CD4-positive, alpha-beta T cell treated with Interferon gamma for 1 hour (primary cell): ENCODE data around the gene GFY.

Source experiments
- DNase-seq: peaks from one replicate; pipeline ENCODE4 v3.0.0-alpha.2; 2020

Gene GFY

GRCh38 chr19:49425178-49425577, at the start of gene GFY:
Gene GFY, plus strand, starts transcription at chr19:49425388. Its CDS starts 1,043 bp downstream, at chr19:49426431.
- no peak for DNase-seq

- no peak for DNase-seq
Observed at GRCh38 chr19:49378512-49378911, 46.7 kb upstream of the GFY start.

GRCh38 chr19:49380391-49380790, 44.8 kb upstream of the GFY start:
- DNase-seq: no peak

- no peak for DNase-seq
Observed at GRCh38 chr19:49382639-49383038, 42.5 kb upstream of the GFY start.

GRCh38 chr19:49383599-49383998, 41.6 kb upstream of the GFY start:
- no peak for DNase-seq

GRCh38 chr19:49387936-49388372, 37.2 kb upstream of the GFY start, which contains the start of gene KASH5:
Gene KASH5, plus strand, starts transcription at chr19:49388249. Its CDS starts 2,635 bp downstream, at chr19:49390884.
- DNase-seq: peak; percentile 91

GRCh38 chr19:49389406-49389805, 35.8 kb upstream of the GFY start:
- no peak for DNase-seq

- DNase-seq: no peak
Observed at GRCh38 chr19:49390131-49390928, 34.9 kb upstream of the GFY start.

GRCh38 chr19:49390929-49391359, 34.2 kb upstream of the GFY start:
- DNase-seq: peak; percentile 38

- DNase-seq: peak; percentile 81
Observed at GRCh38 chr19:49391581-49392399, 33.4 kb upstream of the GFY start.

- no peak for DNase-seq
Observed at GRCh38 chr19:49393881-49394280, 31.3 kb upstream of the GFY start.

- no peak for DNase-seq
Observed at GRCh38 chr19:49395581-49396407, 29.4 kb upstream of the GFY start.

- DNase-seq: no peak
Observed at GRCh38 chr19:49396738-49397505, 28.3 kb upstream of the GFY start.

- no peak for DNase-seq
Observed at GRCh38 chr19:49398001-49398615, 27.1 kb upstream of the GFY start.

GRCh38 chr19:49398931-49399330, 26.3 kb upstream of the GFY start:
- DNase-seq: no peak

GRCh38 chr19:49400029-49400428, 25.2 kb upstream of the GFY start:
- DNase-seq: no peak

GRCh38 chr19:49403404-49404187, 21.6 kb upstream of the GFY start:
- DNase-seq: peak; percentile 11

- no peak for DNase-seq
Observed at GRCh38 chr19:49407079-49407478, 18.1 kb upstream of the GFY start.

GRCh38 chr19:49407482-49408015, 17.6 kb upstream of the GFY start:
- DNase-seq: no peak

- no peak for DNase-seq
Observed at GRCh38 chr19:49408816-49409440, 16.3 kb upstream of the GFY start.
